ENCODE data around the gene MCCC1. TPM values are rescaled to one million over a fixed set of nuclear protein-coding genes. Genes with fewer than 3 reads are reported as not detected.

MCCC1 gene
- total and polyA plus RNA-seq, 2 donors (not counting 1 experiment from before 2014, with no cell fraction given): 12.9 to 36.3 TPM

- Mint-ChIP-seq H3K27me3 (peaks cover 34% of the 10 kb centered on the region), H3K4me1 (peaks cover 2% of the 10 kb centered on the region), H3K27ac (no peak overlapping the region), H3K9me3 (ENCODE audit: insufficient read depth) (peaks cover 4% of the 10 kb centered on the region), H3K4me3 (no peak overlapping the region)
- Histone ChIP-seq H3K36me3 (replicated peaks in 1 of 2; ENCODE audit: control extremely low read depth in 1 of 2, control insufficient read depth in 1 of 2, extremely low read depth in 1 of 2, insufficient read depth in 2 of 2, low read length in 1 of 2) (no peaks in the 10 kb centered on the region), H2AFZ (ENCODE audit: insufficient read depth, low read depth, low read length, poor library complexity, severe bottlenecking) (no peak overlapping the region), H3K4me3 (ENCODE audit: control extremely low read depth in 1 of 5, extremely low read depth in 1 of 5, insufficient read depth in 1 of 5, low read depth in 2 of 5, low read length in 4 of 5) (no peak overlapping the region), H3K4me1 (ENCODE audit: control insufficient read depth in 2 of 2, insufficient read depth in 2 of 2, low read length in 2 of 2) (no peaks in the 10 kb centered on the region), H3K27ac (ENCODE audit: low read length in 2 of 2) (no peak overlapping the region), H3K4me2 (replicated peaks; ENCODE audit: low read depth, low read length, poor library complexity, severe bottlenecking) (no peak overlapping the region), H3K79me2 (ENCODE audit: control insufficient read depth, insufficient read depth, low read length) (no peaks in the 10 kb centered on the region), H4K20me1 (ENCODE audit: control insufficient read depth, insufficient read depth, low read length, poor library complexity, severe bottlenecking) (no peaks in the 10 kb centered on the region), H3K27me3 (replicated peaks in 1 of 4; ENCODE audit: control extremely low read depth in 1 of 4, control insufficient read depth in 3 of 4, insufficient read depth in 4 of 4, low read length in 3 of 4) (peaks cover 0 to 21% (median 18%) of the 10 kb centered on the region in 4 experiments), H3K9ac (ENCODE audit: low read length) (no peak overlapping the region), H3K9me3 (ENCODE audit: control extremely low read depth in 1 of 3, control insufficient read depth in 2 of 3, insufficient read depth in 1 of 3, low read length in 2 of 3) (peaks cover 7 to 13% (median 11%) of the 10 kb centered on the region in 3 donors)
- ATAC-seq (ENCODE audit: low read depth): no peak
- TF ChIP-seq EZH2 (IDR thresholded peaks at IDR 0.05; ENCODE audit: borderline replicate concordance, insufficient read depth, low read depth, low read length, poor library complexity, severe bottlenecking): no peak
- TF ChIP-seq, protein P1, sequence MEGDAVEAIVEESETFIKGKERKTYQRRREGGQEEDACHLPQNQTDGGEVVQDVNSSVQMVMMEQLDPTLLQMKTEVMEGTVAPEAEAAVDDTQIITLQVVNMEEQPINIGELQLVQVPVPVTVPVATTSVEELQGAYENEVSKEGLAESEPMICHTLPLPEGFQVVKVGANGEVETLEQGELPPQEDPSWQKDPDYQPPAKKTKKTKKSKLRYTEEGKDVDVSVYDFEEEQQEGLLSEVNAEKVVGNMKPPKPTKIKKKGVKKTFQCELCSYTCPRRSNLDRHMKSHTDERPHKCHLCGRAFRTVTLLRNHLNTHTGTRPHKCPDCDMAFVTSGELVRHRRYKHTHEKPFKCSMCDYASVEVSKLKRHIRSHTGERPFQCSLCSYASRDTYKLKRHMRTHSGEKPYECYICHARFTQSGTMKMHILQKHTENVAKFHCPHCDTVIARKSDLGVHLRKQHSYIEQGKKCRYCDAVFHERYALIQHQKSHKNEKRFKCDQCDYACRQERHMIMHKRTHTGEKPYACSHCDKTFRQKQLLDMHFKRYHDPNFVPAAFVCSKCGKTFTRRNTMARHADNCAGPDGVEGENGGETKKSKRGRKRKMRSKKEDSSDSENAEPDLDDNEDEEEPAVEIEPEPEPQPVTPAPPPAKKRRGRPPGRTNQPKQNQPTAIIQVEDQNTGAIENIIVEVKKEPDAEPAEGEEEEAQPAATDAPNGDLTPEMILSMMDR (IDR thresholded peaks at IDR 0.05): no peak
- intact Hi-C loops (cut with micrococcal nuclease): loop anchor here (10.0 kb wide), 1 partner anchor 126 kb away; the partner anchor contains the start of gene B3GNT5
- ChIA-PET CTCF (interaction anchor here (0.6 to 2.8 kb wide), 3 partner anchors 56 to 253 kb away, joined by 3 to 15 read pairs (median 7); no protein-coding TSS in a partner anchor), POLR2A (no interaction called here)
- no CpG with 5 or more reads among the region's 1 CpG for WGBS (ENCODE audit: insufficient coverage)
- no peak for DNase-seq
Measured at GRCh38 chr3:183129243-183129642, 29.9 kb upstream of the MCCC1 start.

- no peak overlapping the region for H3K4me3 ChIP-seq (ENCODE audit: control extremely low read depth in 1 of 5, extremely low read depth in 1 of 5, insufficient read depth in 1 of 5, low read depth in 2 of 5, low read length in 4 of 5)
- H3K36me3 ChIP-seq (replicated peaks in 1 of 2; ENCODE audit: control extremely low read depth in 1 of 2, control insufficient read depth in 1 of 2, extremely low read depth in 1 of 2, insufficient read depth in 2 of 2, low read length in 1 of 2): no peaks in the 10 kb centered on the region
- no peaks in the 10 kb centered on the region for H3K79me2 ChIP-seq (ENCODE audit: control insufficient read depth, insufficient read depth, low read length)
- Mint-ChIP-seq H3K4me3 (no peak overlapping the region), H3K27me3 (peaks cover 34% of the 10 kb centered on the region), H3K4me1 (peaks cover 2% of the 10 kb centered on the region), H3K9me3 (ENCODE audit: insufficient read depth) (peaks cover 4% of the 10 kb centered on the region), H3K27ac (no peak overlapping the region)
- ATAC-seq (ENCODE audit: low read depth) (no peak), DNase-seq (no peak)
- peaks cover 0 to 25% (median 20%) of the 10 kb centered on the region in 4 experiments for H3K27me3 ChIP-seq (replicated peaks in 1 of 4; ENCODE audit: control extremely low read depth in 1 of 4, control insufficient read depth in 3 of 4, insufficient read depth in 4 of 4, low read length in 3 of 4)
- no CpG with 5 or more reads among the region's 3 CpGs for WGBS (ENCODE audit: insufficient coverage)
- no peak overlapping the region for H3K4me2 ChIP-seq (replicated peaks; ENCODE audit: low read depth, low read length, poor library complexity, severe bottlenecking)
- no peak overlapping the region for H3K9ac ChIP-seq (ENCODE audit: low read length)
- POLR2A ChIA-PET: no interaction called here
- CTCF ChIA-PET: interaction anchor here (0.6 to 2.8 kb wide), 4 partner anchors 57 to 253 kb away, joined by 3 to 15 read pairs (median 6); no protein-coding TSS in a partner anchor
- intact Hi-C loops (cut with micrococcal nuclease): loop anchor here (10.0 kb wide), 1 partner anchor 126 kb away; the partner anchor contains the start of gene B3GNT5
- H3K27ac ChIP-seq (ENCODE audit: low read length in 2 of 2): no peak overlapping the region
- no peaks in the 10 kb centered on the region for H3K4me1 ChIP-seq (ENCODE audit: control insufficient read depth in 2 of 2, insufficient read depth in 2 of 2, low read length in 2 of 2)
- TF ChIP-seq, protein P1 (IDR thresholded peaks at IDR 0.05): no peak
- no peak for TF ChIP-seq EZH2 (IDR thresholded peaks at IDR 0.05; ENCODE audit: borderline replicate concordance, insufficient read depth, low read depth, low read length, poor library complexity, severe bottlenecking)
- H2AFZ ChIP-seq (ENCODE audit: insufficient read depth, low read depth, low read length, poor library complexity, severe bottlenecking): no peak overlapping the region
- H3K9me3 ChIP-seq (ENCODE audit: control extremely low read depth in 1 of 3, control insufficient read depth in 2 of 3, insufficient read depth in 1 of 3, low read length in 2 of 3): peaks cover 7 to 13% (median 11%) of the 10 kb centered on the region in 3 donors
- no peaks in the 10 kb centered on the region for H4K20me1 ChIP-seq (ENCODE audit: control insufficient read depth, insufficient read depth, low read length, poor library complexity, severe bottlenecking)
Measured at GRCh38 chr3:183128709-183129108, 29.4 kb upstream of the MCCC1 start.
